ENCODE results near the gene FAM3D. TPM values are rescaled to one million over a fixed set of nuclear protein-coding genes. Genes with fewer than 3 reads are reported as not detected.

FAM3D gene
- polyA plus RNA-seq, 1 of the 3 experiments (the other 2 are of a cell fraction): not detected

- Histone ChIP-seq H3K9me3 (no peaks in the 10 kb centered on the region), H4K20me1 (ENCODE audit: insufficient read depth) (no peaks in the 10 kb centered on the region), H3K27me3 (ENCODE audit: insufficient read depth) (no peaks in the 10 kb centered on the region), H3K4me2 (no peak overlapping the region), H3K9ac (no peak overlapping the region), H3K27ac (ENCODE audit: low read depth in 2 of 2, low read length in 1 of 2) (no peak overlapping the region), H2AFZ (ENCODE audit: low read depth) (no peak overlapping the region), H3K79me2 (ENCODE audit: insufficient read depth) (no peaks in the 10 kb centered on the region), H3F3A (replicated peaks; ENCODE audit: insufficient read depth) (no peaks in the 10 kb centered on the region), H3K4me3 (ENCODE audit: low read depth in 2 of 2, low read length in 1 of 2) (no peak overlapping the region), H3K36me3 (replicated peaks in 1 of 2; ENCODE audit: control insufficient read depth in 1 of 2, insufficient read depth in 2 of 2, low read length in 1 of 2) (no peaks in the 10 kb centered on the region), H3K9me2 (no peaks in the 10 kb centered on the region), H3K4me1 (ENCODE audit: control insufficient read depth in 1 of 2, insufficient read depth in 2 of 2, low read depth in 1 of 2, low read length in 1 of 2) (peaks cover 0 to 2% of the 10 kb centered on the region in 2 experiments; a peak in 1 of 4 replicates)
- DNase-seq: no peak
- POLR2A ChIA-PET: no interaction called here
- TF ChIP-seq MEF2A (IDR thresholded peaks at IDR 0.05; ENCODE audit: borderline replicate concordance, low read depth) (no peak), JUND (IDR thresholded peaks at IDR 0.05) (no peak), USF2 (IDR thresholded peaks at IDR 0.05; ENCODE audit: borderline replicate concordance, low read depth, low read length) (no peak), TEAD4 (IDR thresholded peaks at IDR 0.05; ENCODE audit: borderline replicate concordance, insufficient read depth) (no peak), REST (IDR thresholded peaks at IDR 0.05; ENCODE audit: low read depth, low read length) (no peak), SIN3A (IDR thresholded peaks at IDR 0.05; ENCODE audit: borderline replicate concordance, low read depth, low read length) (no peak), FOSL2 (IDR thresholded peaks at IDR 0.05; ENCODE audit: borderline replicate concordance, low read depth) (no peak), SMC3 (IDR thresholded peaks at IDR 0.05; ENCODE audit: low read depth, low read length) (no peak), ZBTB33 (IDR thresholded peaks at IDR 0.05; ENCODE audit: borderline replicate concordance, low read depth) (no peak), TCF12 (IDR thresholded peaks at IDR 0.05) (no peak), IRF3 (IDR thresholded peaks at IDR 0.05; ENCODE audit: low read depth, low read length) (no peak)
- 43% methylated on average over 2 of the region's 4 CpGs for WGBS (ENCODE audit: low lambda C conversion rate)
- CTCF ChIA-PET: interaction anchor here (0.6 to 1.6 kb wide), 4 partner anchors 13 to 178 kb away, joined by 3 to 4 read pairs (median 4); no protein-coding TSS in a partner anchor
Observed at GRCh38 chr3:58645726-58646125, 20.8 kb downstream of the FAM3D start.

Data from SK-N-SH (cell line).